Esophagus squamous epithelium (tissue), 5 donors: ENCODE results near the gene MYOCD. TPM values are rescaled to one million over a fixed set of nuclear protein-coding genes. Genes with fewer than 3 reads are reported as not detected.
A peak's percentile ranks its signal among the peaks of the same experiment; 100 is the strongest.

Source experiments
- DNase-seq: peaks from one replicate; lab custom pipeline; 2025; lab: John Stamatoyannopoulos, UW
- H3K27ac ChIP-seq, 4 donors: fragments of 200-600 bp; sonication (generic); one replicate each; pipeline ENCODE4 v1.5.1; 2016 to 2019; ENCODE audit warnings: mild to moderate bottlenecking in 1 of 4
- H3K27me3 ChIP-seq, 4 donors: fragments of 200-600 bp; sonication (generic); 1 replicate in 3 of 4; 2 replicates in 1 of 4; pipeline versions ENCODE4 v1.5.1 to v1.6.0; 2017 to 2021; ENCODE audit warnings: antibody characterized with exemption in 1 of 4
- H3K36me3 ChIP-seq, 3 donors: fragments of 200-600 bp; sonication (generic); one replicate each; pipeline ENCODE4 v1.5.1; 2016 to 2019
- H3K4me1 ChIP-seq, 3 donors: fragments of 200-600 bp; sonication (generic); one replicate each; pipeline ENCODE4 v1.5.1; 2017 to 2019
- H3K4me3 ChIP-seq, 4 donors: fragments of 200-600 bp; sonication (generic); 1 replicate in 3 of 4; 2 replicates in 1 of 4; pipeline ENCODE4 v1.5.1; 2016 to 2019; ENCODE audit warnings: mild to moderate bottlenecking in 2 of 4, moderate library complexity in 1 of 4
- H3K9me3 ChIP-seq, 3 donors: fragments of 200-600 bp; sonication (generic); one replicate each; pipeline ENCODE4 v1.5.1; 2016 to 2019
- POLR2A ChIP-seq, 4 donors: fragments of 450-650 bp; IDR thresholded peaks; one replicate each; pipeline ENCODE4 v1.6.1; 2017; ENCODE audit warnings: antibody characterized with exemption in 4 of 4, mild to moderate bottlenecking in 4 of 4, moderate library complexity in 3 of 4
- WGBS, 2 donors: methylation state at CpG; one replicate each; pipeline ENCODE4 v1.1.5; 2018; 5-methylcytosine and 5-hydroxymethylcytosine counted together
- intact Hi-C: fragments of 100-400 bp; cut with DNase I; formaldehyde crosslinking; loops from one replicate; pipeline ENCODE4 v1.15.0; 2022
- total RNA-seq, 4 donors: library from RNA; depleted of rRNA; stranded (reverse); fragments of >200 nt; gene quantifications; one replicate each; pipeline ENCODE4 v1.1.0, GENCODE V29; 2016
- TF ChIP-seq, protein P1 (sequence below), 6 experiments: fragments of 450-650 bp in 4 of 6; fragments of 200-600 bp in 2 of 6; sonication (generic) in 2 of 6; IDR thresholded peaks; one replicate each; pipeline ENCODE4 v1.5.1; 2016 to 2019; ENCODE audit warnings: antibody characterized with exemption in 6 of 6, mild to moderate bottlenecking in 4 of 6, moderate library complexity in 4 of 6
- donor health status: DM: yes; HTN: yes; CAD: no.

Gene MYOCD
- total RNA-seq, 4 donors from 2014 or later, result 2.3 to 27.5 (median 7.8) TPM

DNA sequence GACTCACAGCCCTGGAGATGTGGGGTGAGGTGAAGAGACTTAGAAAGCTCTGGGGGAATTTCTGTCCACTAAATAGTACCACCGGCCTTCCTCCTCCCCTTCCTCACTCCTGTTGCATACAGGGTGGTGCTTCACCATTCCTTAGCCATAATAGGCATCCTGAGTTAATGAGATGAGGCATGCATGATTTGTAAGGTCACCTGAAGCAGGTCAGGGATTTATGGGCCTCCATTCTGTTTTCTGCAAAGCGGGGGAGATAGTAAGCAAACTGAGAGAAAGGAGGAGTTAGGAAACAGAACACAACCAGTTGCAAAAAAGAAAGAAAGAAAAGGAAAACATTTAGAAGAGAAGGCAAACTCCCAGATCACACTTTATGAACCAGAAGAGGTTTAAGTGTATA lies 9.3 kb upstream of the MYOCD start:
- 72 to 75% methylated on average over 1 to 2 of the region's 2 CpGs for WGBS, 2 donors
- TF ChIP-seq, protein P1, sequence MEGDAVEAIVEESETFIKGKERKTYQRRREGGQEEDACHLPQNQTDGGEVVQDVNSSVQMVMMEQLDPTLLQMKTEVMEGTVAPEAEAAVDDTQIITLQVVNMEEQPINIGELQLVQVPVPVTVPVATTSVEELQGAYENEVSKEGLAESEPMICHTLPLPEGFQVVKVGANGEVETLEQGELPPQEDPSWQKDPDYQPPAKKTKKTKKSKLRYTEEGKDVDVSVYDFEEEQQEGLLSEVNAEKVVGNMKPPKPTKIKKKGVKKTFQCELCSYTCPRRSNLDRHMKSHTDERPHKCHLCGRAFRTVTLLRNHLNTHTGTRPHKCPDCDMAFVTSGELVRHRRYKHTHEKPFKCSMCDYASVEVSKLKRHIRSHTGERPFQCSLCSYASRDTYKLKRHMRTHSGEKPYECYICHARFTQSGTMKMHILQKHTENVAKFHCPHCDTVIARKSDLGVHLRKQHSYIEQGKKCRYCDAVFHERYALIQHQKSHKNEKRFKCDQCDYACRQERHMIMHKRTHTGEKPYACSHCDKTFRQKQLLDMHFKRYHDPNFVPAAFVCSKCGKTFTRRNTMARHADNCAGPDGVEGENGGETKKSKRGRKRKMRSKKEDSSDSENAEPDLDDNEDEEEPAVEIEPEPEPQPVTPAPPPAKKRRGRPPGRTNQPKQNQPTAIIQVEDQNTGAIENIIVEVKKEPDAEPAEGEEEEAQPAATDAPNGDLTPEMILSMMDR (IDR thresholded peaks at IDR 0.05), result no peak
- TF ChIP-seq POLR2A (IDR thresholded peaks at IDR 0.05), result no peak
- no peak overlapping the region for H3K27ac ChIP-seq
- H3K4me3 ChIP-seq, result no peak overlapping the region
- no peaks in the 10 kb centered on the region for H3K4me1 ChIP-seq
- H3K9me3 ChIP-seq, result no peaks in the 10 kb centered on the region
- no peaks in the 10 kb centered on the region for H3K36me3 ChIP-seq
- intact Hi-C loops, result no loop called here
- DNase-seq, result no peak
- peaks cover 0 to 3% (median 0%) of the 10 kb centered on the region in 4 donors for H3K27me3 ChIP-seq

DNA sequence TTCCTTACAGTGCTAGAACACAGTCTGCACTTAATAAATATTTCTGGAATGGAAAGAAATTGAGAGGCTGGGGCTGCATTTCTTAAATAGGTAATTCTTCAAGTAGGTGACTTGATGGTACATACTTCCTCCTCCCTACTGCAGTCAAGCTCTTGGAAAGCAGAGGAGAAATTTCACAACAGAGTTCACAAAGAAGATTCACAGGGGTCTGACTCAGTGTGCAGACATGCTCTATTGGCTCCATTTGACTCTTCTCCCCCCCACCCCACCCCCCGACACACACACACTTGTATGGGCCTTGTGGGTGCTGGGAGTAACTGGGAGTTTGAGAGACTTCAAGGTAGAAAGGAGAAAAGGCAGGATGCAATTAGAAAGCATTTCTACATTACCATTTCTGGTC lies 6.2 kb upstream of the MYOCD start:
- TF ChIP-seq, protein P1 (IDR thresholded peaks at IDR 0.05), result no peak
- TF ChIP-seq POLR2A (IDR thresholded peaks at IDR 0.05), result no peak
- intact Hi-C loops, result no loop called here
- Histone ChIP-seq H3K4me3 (no peak overlapping the region), H3K36me3 (no peaks in the 10 kb centered on the region), H3K4me1 (peaks cover 0 to 3% (median 0%) of the 10 kb centered on the region in 3 donors), H3K27ac (no peak overlapping the region), H3K27me3 (peaks cover 0 to 33% (median 2%) of the 10 kb centered on the region in 4 donors), H3K9me3 (no peaks in the 10 kb centered on the region)
- no peak for DNase-seq
- 71 to 88% methylated on average over 1 of the region's 1 CpG for WGBS, 2 donors

DNA sequence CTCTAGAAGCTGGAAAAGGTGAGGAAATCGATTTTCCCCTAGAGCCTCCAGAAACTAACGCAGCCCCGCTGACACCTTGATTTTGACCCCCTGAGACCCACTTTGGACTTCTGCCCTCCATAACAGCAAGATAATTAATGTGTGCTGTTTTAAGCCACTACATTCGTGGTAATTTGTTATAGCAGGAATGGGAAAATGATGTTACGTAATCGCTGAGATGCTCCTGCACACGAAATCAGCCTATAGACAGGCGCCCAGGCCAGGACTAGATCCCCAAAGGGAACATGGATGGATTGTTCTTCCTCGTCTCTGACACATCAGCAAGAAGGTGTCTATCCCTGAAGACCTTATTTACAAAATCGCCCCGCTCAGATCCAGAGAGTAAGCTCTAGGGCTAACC lies 1.4 kb upstream of the MYOCD start:
- no peaks in the 10 kb centered on the region for H3K36me3 ChIP-seq
- peaks cover 6 to 18% (median 7%) of the 10 kb centered on the region in 3 donors for H3K4me1 ChIP-seq
- no peak for DNase-seq
- intact Hi-C loops, result no loop called here
- WGBS, 2 donors, result 62 to 68% methylated on average over 8 to 11 of the region's 11 CpGs
- TF ChIP-seq POLR2A (IDR thresholded peaks at IDR 0.05), result no peak
- TF ChIP-seq, protein P1 (IDR thresholded peaks at IDR 0.05), result no peak
- peak overlapping the region in 3 of 4 donors; percentile 78 to 87 (median 87) for H3K27ac ChIP-seq
- peaks cover 5 to 65% (median 6%) of the 10 kb centered on the region in 4 donors for H3K27me3 ChIP-seq
- H3K4me3 ChIP-seq, result peak overlapping the region in 3 of 4 donors; percentile 48 to 67 (median 49)
- H3K9me3 ChIP-seq, result no peaks in the 10 kb centered on the region

DNA sequence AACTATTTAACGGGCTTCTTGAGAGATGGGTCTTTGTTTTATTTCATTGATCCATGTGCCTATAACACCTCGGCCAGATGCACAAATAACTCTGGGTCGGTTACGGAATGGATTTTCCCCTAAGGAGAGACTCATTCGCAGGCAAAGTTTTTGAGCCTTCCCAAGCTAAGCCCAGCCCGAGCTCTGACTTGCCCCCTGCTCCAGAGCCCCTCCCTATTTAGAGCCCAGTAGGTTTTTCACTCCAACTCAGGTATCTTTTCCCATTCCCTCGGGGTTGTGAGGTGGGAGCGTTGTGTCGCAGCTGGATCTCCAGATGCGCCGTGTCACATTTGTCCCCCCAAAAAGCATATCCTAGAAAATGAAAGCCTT lies 812 bp upstream of the MYOCD start:
- WGBS, 2 donors, result 14 to 15% methylated on average over 9 to 11 of the region's 11 CpGs
- intact Hi-C loops, result no loop called here
- no peak for TF ChIP-seq POLR2A (IDR thresholded peaks at IDR 0.05)
- TF ChIP-seq, protein P1 (IDR thresholded peaks at IDR 0.05), result no peak
- Histone ChIP-seq H3K4me3 (peak overlapping the region; percentile 26 to 67 (median 48)), H3K36me3 (no peaks in the 10 kb centered on the region), H3K27ac (peak overlapping the region; percentile 66 to 87 (median 82)), H3K4me1 (peaks cover 6 to 18% (median 7%) of the 10 kb centered on the region in 3 donors), H3K9me3 (no peaks in the 10 kb centered on the region), H3K27me3 (peaks cover 5 to 65% (median 6%) of the 10 kb centered on the region in 4 donors)
- DNase-seq, result no peak

DNA sequence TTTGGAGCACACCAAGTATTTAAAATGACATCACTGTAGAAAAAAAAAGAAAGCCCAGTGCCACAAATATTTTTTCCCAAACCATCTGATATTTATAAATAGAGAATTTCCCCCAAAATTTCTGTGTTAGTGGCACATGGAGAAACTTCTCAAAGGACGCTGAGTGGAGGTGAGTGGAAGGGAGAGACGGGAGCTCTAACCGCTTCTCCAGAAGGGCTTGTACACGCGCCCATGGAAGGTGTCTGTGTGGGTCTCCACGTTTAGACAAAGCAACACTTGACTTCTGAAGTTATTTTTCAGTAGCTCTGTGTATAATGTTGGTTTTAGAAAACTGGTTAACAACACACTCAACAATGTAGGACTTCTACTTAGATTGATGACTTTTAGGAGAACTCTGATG lies 1.0 kb downstream of the MYOCD start:
- TF ChIP-seq, protein P1 (IDR thresholded peaks at IDR 0.05), result no peak
- 57 to 59% methylated on average over 6 of the region's 6 CpGs for WGBS, 2 donors
- H3K27me3 ChIP-seq, result peaks cover 5 to 59% (median 6%) of the 10 kb centered on the region in 4 donors
- peak overlapping the region; percentile 66 to 87 (median 82) for H3K27ac ChIP-seq
- H3K36me3 ChIP-seq, result no peaks in the 10 kb centered on the region
- no peak for DNase-seq
- peak overlapping the region in 3 of 4 donors; percentile 48 to 67 (median 49) for H3K4me3 ChIP-seq
- peaks cover 6 to 18% (median 7%) of the 10 kb centered on the region in 3 donors for H3K4me1 ChIP-seq
- intact Hi-C loops, result no loop called here
- no peaks in the 10 kb centered on the region for H3K9me3 ChIP-seq
